ENCODE results near the gene DNAAF5. TPM values are rescaled to one million over a fixed set of nuclear protein-coding genes. Genes with fewer than 3 reads are reported as not detected.

The DNAAF5 gene
- total RNA-seq, 1 donor from 2014 or later: 15.2 TPM

GRCh38 chr7:716636-717035, 9.9 kb upstream of the DNAAF5 start:
- no peak overlapping the region for H3K27ac Mint-ChIP-seq (ENCODE audit: unreplicated experiment)
- no peaks in the 10 kb centered on the region for H3K4me1 Mint-ChIP-seq (ENCODE audit: low read depth, unreplicated experiment)
- DNase-seq: no peak
- peaks cover 9% of the 10 kb centered on the region for H3K27me3 Mint-ChIP-seq (ENCODE audit: unreplicated experiment)
- no peak for TF ChIP-seq CTCF (IDR thresholded peaks at IDR 0.05; ENCODE audit: partially characterized antibody, unreplicated experiment)
- H3K36me3 Mint-ChIP-seq (ENCODE audit: unreplicated experiment): peaks cover 8% of the 10 kb centered on the region
- H3K9me3 Mint-ChIP-seq (ENCODE audit: unreplicated experiment): peaks cover 9% of the 10 kb centered on the region
- H3K4me3 Mint-ChIP-seq (ENCODE audit: unreplicated experiment): peak overlapping the region; percentile 16

GRCh38 chr7:721619-722248, 4.8 kb upstream of the DNAAF5 start:
- Mint-ChIP-seq H3K36me3 (ENCODE audit: unreplicated experiment) (peaks cover 23% of the 10 kb centered on the region), H3K27ac (ENCODE audit: unreplicated experiment) (no peak overlapping the region), H3K4me1 (ENCODE audit: low read depth, unreplicated experiment) (peaks cover 2% of the 10 kb centered on the region), H3K4me3 (ENCODE audit: unreplicated experiment) (no peak overlapping the region), H3K27me3 (ENCODE audit: unreplicated experiment) (peaks cover 6% of the 10 kb centered on the region), H3K9me3 (ENCODE audit: unreplicated experiment) (peaks cover 13% of the 10 kb centered on the region)
- no peak for DNase-seq
- TF ChIP-seq CTCF (IDR thresholded peaks at IDR 0.05; ENCODE audit: partially characterized antibody, unreplicated experiment): no peak

DNA sequence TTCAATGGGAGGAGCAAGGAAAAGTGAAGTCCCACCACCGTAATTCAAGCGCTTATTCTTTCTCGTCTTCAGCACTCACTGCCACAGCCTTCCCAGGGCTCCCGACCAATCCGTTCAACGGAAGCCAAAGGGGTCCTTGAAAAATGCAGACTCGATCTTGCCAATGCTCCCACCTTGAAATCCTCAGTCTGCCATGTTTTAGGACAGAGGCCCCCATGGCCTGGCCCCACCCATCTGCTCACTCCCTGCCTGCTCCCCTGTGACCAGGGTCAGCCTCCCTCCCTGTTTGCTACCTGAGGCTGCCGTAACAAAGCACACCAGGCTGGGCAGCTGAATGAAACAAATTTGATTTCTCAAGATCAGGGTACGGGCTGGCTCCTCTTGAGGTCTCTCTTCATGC, 3.0 kb upstream of the DNAAF5 start:
- DNase-seq: no peak
- H3K27me3 Mint-ChIP-seq (ENCODE audit: unreplicated experiment): peaks cover 10% of the 10 kb centered on the region
- H3K9me3 Mint-ChIP-seq (ENCODE audit: unreplicated experiment): peaks cover 13% of the 10 kb centered on the region
- H3K36me3 Mint-ChIP-seq (ENCODE audit: unreplicated experiment): peaks cover 23% of the 10 kb centered on the region
- peaks cover 7% of the 10 kb centered on the region for H3K4me1 Mint-ChIP-seq (ENCODE audit: low read depth, unreplicated experiment)
- H3K27ac Mint-ChIP-seq (ENCODE audit: unreplicated experiment): no peak overlapping the region
- H3K4me3 Mint-ChIP-seq (ENCODE audit: unreplicated experiment): no peak overlapping the region
- TF ChIP-seq CTCF (IDR thresholded peaks at IDR 0.05; ENCODE audit: partially characterized antibody, unreplicated experiment): no peak

DNA sequence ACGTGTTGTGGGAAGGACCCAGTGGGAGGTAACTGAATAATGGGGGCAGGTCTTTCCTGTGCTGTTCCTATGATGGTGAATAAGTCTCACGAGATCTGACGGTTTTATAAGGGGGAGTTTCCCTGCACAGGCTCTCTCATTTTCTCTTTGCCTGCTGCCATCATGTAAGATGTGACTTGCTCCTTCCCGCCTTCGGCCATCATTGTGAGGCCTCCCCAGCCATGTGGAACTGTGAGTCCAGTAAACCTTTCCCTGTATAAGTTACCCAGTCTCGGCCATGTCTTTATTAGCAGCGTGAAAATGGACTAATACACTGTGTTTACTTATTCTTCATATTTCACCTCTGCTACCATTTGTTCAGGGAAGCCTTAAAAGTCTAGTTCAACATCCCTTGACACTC, 2.2 kb upstream of the DNAAF5 start:
- no peak for DNase-seq
- H3K4me3 Mint-ChIP-seq (ENCODE audit: unreplicated experiment): no peak overlapping the region
- no peak for TF ChIP-seq CTCF (IDR thresholded peaks at IDR 0.05; ENCODE audit: partially characterized antibody, unreplicated experiment)
- peaks cover 23% of the 10 kb centered on the region for H3K36me3 Mint-ChIP-seq (ENCODE audit: unreplicated experiment)
- peaks cover 7% of the 10 kb centered on the region for H3K4me1 Mint-ChIP-seq (ENCODE audit: low read depth, unreplicated experiment)
- peaks cover 13% of the 10 kb centered on the region for H3K9me3 Mint-ChIP-seq (ENCODE audit: unreplicated experiment)
- no peak overlapping the region for H3K27ac Mint-ChIP-seq (ENCODE audit: unreplicated experiment)
- H3K27me3 Mint-ChIP-seq (ENCODE audit: unreplicated experiment): peaks cover 10% of the 10 kb centered on the region

- H3K4me3 Mint-ChIP-seq (ENCODE audit: unreplicated experiment): peak overlapping the region; percentile 74
- peaks cover 22% of the 10 kb centered on the region for H3K36me3 Mint-ChIP-seq (ENCODE audit: unreplicated experiment)
- no peak for DNase-seq
- TF ChIP-seq CTCF (IDR thresholded peaks at IDR 0.05; ENCODE audit: partially characterized antibody, unreplicated experiment): no peak
- peaks cover 10% of the 10 kb centered on the region for H3K27me3 Mint-ChIP-seq (ENCODE audit: unreplicated experiment)
- H3K27ac Mint-ChIP-seq (ENCODE audit: unreplicated experiment): peak overlapping the region; percentile 29
- H3K4me1 Mint-ChIP-seq (ENCODE audit: low read depth, unreplicated experiment): peaks cover 7% of the 10 kb centered on the region
- H3K9me3 Mint-ChIP-seq (ENCODE audit: unreplicated experiment): peaks cover 13% of the 10 kb centered on the region
Measured at GRCh38 chr7:725223-726005, 1.1 kb upstream of the DNAAF5 start.
